DMS 273 treated with DMSO at 0.1 percent for 48 hours (cell line): ENCODE results near the gene MAGEF1.

ENCODE experiments used
- DNase-seq: peaks from one replicate; lab custom pipeline; 2025; lab: John Stamatoyannopoulos, UW

MAGEF1 gene

GRCh38 chr3:184711493-184712247, at the start of gene MAGEF1:
Gene MAGEF1 (minus strand): TSS chr3:184712064. CDS start chr3:184711821, 243 bp downstream.
- peak; percentile 79 for DNase-seq

GRCh38 chr3:184761075-184761841, 49.4 kb upstream of the MAGEF1 start:
- no peak for DNase-seq

GRCh38 chr3:184760337-184761074, 48.6 kb upstream of the MAGEF1 start:
- DNase-seq, result no peak

- DNase-seq, result no peak
Measured at GRCh38 chr3:184759666-184760200, 47.9 kb upstream of the MAGEF1 start.

GRCh38 chr3:184758056-184758455, 46.2 kb upstream of the MAGEF1 start:
- DNase-seq, result no peak

GRCh38 chr3:184757022-184757651, 45.3 kb upstream of the MAGEF1 start:
- DNase-seq, result no peak

- DNase-seq, result no peak
Measured at GRCh38 chr3:184756151-184757021, 44.5 kb upstream of the MAGEF1 start.

- no peak for DNase-seq
Measured at GRCh38 chr3:184755315-184755731, 43.5 kb upstream of the MAGEF1 start.

- DNase-seq, result no peak
Measured at GRCh38 chr3:184752361-184752760, 40.5 kb upstream of the MAGEF1 start.

GRCh38 chr3:184751204-184752040, 39.6 kb upstream of the MAGEF1 start:
- DNase-seq, result no peak

- no peak for DNase-seq
Measured at GRCh38 chr3:184750349-184751083, 38.7 kb upstream of the MAGEF1 start.

GRCh38 chr3:184749168-184749744, 37.4 kb upstream of the MAGEF1 start:
- no peak for DNase-seq

GRCh38 chr3:184748219-184749135, 36.6 kb upstream of the MAGEF1 start:
- no peak for DNase-seq

- no peak for DNase-seq
Measured at GRCh38 chr3:184746131-184747120, 34.6 kb upstream of the MAGEF1 start.

GRCh38 chr3:184745526-184745925, 33.7 kb upstream of the MAGEF1 start:
- no peak for DNase-seq

- DNase-seq, result no peak
Measured at GRCh38 chr3:184743248-184743647, 31.4 kb upstream of the MAGEF1 start.
